NCI-H1694 treated with DMSO at 0.1 percent for 48 hours (cell line): ENCODE measurements around the gene LDAH.

Source experiments
- DNase-seq: peaks from one replicate; lab custom pipeline; 2025; lab: John Stamatoyannopoulos, UW

Gene LDAH

GRCh38 chr2:20781656-20782265, 41.1 kb downstream of the LDAH start:
- no peak for DNase-seq

- no peak for DNase-seq
These were observed 51.6 kb downstream of the LDAH start for GRCh38 chr2:20771299-20771698.

DNA sequence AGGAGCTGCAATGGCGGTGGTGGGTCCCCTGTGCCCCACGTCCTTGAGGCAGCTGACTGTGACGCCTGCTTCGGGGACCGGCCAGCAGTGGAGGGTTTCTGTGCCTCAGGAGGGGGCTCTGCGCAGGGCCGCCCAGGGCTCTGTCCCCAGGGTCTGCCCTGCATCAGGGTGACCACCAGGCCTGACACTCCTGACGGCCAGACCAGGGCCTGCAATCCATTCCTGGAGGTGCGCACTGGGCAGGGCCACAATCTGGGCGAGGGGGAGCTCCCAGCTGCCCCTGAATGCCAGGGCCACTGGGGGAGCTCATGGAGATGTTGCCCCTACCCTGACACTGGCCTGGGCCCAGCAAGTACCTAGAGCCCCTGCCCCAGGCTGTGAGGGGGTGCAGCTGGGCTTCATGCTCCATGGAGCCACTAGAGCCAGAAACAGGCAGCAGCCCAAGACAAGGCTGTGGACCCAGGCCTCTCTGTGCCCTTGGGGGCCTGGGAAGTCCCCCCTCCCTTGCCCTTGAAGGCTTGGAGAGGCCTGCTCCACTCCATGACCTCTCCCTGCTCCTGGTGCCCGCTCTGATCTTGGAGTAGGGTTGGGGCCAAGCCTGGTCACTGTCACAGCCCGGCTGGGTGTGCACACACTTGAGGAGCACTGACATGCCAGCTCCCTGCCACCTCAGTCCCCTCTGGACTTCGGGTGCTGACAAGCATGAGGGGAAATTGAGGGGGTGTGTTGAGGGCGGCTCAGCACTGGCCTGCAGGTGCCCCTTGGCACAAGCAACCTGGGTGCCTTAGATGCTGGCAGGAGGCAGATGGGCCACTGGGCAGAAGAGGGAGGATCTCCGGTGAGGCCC, 55.9 kb downstream of the LDAH start:
- DNase-seq = no peak

GRCh38 chr2:20766213-20766612, 56.7 kb downstream of the LDAH start:
- no peak for DNase-seq

DNA sequence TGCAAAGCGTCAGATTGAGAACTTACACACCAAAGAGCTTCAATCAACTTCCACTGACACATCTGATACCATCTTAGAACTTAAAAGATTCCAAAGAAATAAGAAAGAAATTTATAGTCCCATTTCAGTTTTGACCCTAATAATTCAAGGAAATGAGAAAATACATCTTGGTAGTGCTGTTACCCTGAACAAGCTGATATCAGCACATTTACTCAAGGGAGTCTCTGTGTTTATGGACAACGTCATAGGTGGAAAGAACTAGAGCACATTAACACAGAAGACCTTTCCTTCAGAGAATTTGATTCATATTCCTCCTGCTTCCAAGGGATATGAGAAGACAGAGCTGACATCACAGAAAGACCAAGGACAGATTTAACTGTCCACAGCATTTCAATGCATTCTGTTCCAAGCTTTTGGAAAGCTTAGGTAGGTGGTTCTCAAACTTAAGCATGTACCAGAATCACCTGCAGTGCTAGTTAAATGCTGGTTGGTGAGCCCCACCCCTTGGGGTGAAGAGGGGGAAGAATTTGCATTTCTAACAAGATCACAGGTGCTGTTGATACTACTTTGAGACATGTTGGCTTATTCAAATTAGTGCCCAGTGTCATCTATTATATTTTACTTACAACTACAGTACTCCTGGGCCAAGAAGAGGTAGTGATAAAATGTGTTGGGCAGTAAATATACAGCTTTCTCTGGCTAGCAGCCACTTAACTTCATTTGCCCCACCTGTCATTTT, 59.8 kb downstream of the LDAH start:
- no peak for DNase-seq

GRCh38 chr2:20759487-20759886, 63.4 kb downstream of the LDAH start:
- DNase-seq = no peak

- no peak for DNase-seq
These were observed 63.9 kb downstream of the LDAH start for GRCh38 chr2:20758997-20759396.

DNA sequence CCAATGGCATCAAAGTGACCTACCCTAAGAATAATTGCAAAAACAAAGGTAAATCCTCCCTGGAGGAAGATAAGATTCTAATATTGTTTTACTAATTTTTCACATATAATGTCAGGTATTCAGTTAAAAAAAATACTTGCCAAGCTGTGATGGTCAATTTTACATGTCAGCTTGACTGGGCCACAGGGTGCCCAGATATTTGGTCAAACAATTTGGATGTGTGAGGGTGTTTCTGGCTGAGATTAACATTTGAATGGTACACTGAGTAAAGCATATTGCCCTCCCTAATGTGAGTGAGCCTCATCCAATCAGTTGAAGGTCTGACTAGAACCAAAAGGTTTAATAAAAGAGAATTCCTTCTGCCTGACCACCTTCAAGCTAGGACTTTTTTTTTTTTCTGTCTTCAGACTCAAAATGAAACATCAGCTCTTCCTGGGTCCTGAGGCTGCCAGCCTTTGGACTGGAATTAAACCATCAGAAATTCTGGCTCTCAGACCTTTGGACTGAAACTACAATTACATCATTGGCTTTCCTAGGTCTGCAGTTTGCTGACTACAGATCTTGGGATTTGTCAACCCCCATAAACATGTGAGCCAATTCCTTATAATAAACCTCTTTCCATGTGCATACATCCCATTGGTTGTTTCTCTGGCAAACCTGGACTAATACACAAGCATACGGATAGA, 65.4 kb downstream of the LDAH start:
- DNase-seq = no peak

DNA sequence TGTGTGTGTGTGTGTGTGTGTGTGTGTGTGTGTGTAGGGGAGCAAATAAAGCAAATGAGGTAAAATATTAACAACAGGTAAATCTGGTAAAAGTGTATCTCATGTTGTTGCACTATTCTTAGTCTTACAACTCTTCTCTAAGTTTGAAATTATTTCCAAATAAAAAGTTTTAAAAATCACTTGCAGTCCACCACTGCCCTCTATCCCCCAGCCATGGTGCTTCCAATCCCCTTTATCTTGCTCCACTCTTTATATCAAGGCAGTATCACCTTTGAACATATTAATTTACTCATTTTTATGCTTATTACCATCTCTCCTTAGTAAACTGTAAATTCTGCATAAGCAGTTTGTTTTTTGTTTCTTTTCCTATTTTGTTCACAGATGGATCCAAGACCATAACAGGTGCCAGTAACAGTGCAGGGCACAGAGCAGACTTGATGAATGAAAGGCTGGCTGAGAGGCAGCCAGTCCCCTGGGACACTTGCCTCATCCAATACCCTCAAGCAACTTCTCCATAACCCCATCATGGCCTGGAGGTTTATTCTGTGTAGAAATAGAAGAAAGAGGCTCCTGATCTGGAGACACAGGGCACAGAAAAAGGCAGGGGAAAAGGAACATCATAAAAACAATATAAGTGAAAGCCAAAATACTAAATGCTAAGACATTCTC, 67.6 kb downstream of the LDAH start:
- DNase-seq = no peak

- DNase-seq = no peak
These were observed 70.6 kb downstream of the LDAH start for GRCh38 chr2:20752293-20752692.

GRCh38 chr2:20747317-20747716, 75.6 kb downstream of the LDAH start:
- DNase-seq = no peak

DNA sequence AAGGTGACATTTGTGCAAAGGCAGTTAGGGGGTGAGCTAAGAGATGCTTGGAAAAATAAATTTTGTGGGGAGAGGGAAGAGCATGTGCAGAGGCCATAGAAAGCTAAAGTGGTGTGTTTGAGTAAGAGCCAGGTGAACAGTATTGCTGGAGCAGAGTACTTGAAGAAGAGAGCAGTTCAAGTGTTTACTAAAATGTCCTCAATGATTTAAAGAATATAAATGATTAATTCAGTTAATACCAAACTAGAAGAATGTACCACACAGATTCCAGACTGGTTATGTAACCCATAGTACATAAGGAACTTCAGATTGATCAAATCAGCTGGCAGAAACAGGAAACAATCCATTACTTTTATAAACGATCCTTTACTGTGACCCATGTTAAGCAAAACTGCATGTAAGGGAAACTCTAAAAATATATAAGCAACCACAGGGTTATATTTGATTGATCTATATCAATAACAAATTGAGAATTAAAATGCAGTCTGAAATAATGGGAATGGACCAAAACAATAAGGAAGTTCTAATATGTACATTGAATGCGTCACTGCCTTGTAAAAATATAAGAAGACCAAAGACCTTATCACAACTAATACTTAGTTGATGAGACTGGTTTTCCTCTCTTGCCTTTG, 76.9 kb downstream of the LDAH start:
- DNase-seq = no peak

GRCh38 chr2:20744366-20745335, 78.2 kb downstream of the LDAH start:
- DNase-seq = no peak

DNA sequence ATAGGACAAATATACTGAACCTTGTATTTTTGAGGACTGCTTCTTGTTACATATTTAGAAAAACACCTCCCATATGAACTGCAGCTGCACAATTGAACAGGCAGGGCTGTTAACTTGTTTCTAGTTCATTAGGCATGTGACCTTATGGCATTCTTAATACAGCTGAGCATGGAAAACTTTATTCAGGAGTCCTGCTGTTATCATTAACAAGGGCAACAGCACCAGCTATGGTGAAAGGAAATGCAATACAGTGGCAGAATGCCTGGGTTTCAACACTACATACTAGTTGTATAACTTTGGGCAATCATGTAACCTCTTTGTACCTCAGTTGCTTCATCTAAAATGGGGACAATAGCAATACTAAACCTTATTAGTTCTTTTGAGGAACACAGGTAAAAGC, 84.1 kb downstream of the LDAH start:
- no peak for DNase-seq

DNA sequence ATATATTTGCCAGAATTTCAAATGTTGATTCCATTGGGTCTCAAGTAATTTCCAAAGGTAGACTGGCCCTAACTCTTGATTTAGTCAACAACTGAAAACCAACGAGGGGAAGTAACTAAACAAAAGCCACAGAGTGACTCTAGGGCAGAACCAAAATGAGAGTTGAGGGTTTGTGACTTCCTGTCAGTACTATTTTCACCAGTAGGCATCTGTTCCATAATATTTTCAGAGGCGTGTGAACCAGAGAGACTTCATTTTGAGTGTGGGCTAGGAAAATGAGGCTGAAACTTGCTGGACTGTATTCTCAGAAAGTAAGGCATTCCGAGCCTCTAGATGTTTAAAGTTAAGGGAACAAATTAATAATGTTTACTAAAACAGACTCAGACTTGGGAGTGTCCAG, 85.4 kb downstream of the LDAH start:
- DNase-seq = no peak

DNA sequence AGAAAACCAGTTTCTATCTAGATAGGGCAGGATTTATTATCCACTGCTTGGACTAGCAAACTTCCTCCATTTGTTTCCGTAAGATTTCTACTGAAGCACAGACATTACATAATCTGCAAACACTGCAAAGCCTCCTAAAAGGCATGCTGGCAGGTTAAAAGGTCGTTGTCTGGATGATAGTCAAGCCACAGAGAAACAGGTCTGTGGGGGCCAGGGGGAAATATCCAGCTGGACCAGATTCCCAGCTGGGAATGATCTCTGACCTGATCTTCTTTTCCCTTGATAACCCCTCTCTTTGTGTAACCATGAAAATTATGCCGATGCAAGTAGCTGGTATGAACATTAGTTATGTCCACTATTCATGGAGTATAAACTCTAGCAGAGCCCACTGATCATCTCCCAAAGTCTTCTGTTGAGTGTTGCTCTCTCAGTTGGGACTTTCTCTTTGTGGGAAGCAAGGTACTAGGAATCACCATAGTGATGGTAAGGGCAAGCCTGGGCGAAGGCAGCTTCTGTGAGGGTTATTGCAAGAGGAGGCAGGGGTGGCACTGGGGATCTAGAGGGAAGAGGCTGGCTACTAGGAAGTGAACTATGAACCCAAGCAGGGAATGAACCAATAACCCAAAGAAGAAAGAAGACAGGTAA, 94.7 kb downstream of the LDAH start:
- no peak for DNase-seq

- no peak for DNase-seq
These were observed 96.0 kb downstream of the LDAH start for GRCh38 chr2:20726913-20727312.

DNA sequence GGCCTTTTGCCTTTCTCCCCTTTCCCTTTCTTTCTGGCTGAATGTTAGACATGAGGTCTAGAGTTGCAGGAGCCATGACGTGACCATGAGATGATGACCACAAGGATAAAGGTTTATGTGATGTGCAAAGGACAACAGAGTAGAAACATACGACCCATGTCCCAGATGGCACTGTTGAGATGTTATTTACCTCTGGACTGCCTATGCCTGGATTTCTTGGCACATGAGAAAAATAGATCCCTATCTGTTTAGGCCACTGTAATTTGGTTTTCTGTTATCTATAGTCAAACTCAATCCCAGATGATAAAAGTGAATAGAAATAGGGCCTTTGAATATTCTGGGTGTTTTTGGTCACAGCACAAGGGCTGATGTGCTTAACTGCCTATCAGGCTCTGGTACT, 97.1 kb downstream of the LDAH start:
- DNase-seq = no peak

GRCh38 chr2:20724500-20725053, 98.3 kb downstream of the LDAH start:
- DNase-seq = no peak
